NCI-H345 treated with DMSO at 0.1 percent for 48 hours (cell line): ENCODE measurements around the gene OR1N2.
"Not testable (repeated sequence)": the region's sequence is repeated elsewhere in the genome, so short reads cannot be mapped to it uniquely, and the experiment has no call there.

Experiments
- DNase-seq: peaks from one replicate; lab custom pipeline; 2025; ENCODE audit not compliant: unreplicated experiment; lab: John Stamatoyannopoulos, UW

The OR1N2 gene

GRCh38 chr9:122552812-122553211 is at the start of gene OR1N2:
OR1N2 (plus strand) TSS chr9:122553112; CDS start chr9:122553212, 100 bp downstream.
- DNase-seq: no peak

- no peak for DNase-seq
Observed at GRCh38 chr9:122506964-122507363, 45.9 kb upstream of the OR1N2 start.

GRCh38 chr9:122510502-122510901 is 42.4 kb upstream of the OR1N2 start, which contains the start of gene OR1J2:
OR1J2 (plus strand) TSS chr9:122510802; CDS start chr9:122510802, 0 bp downstream.
- no peak for DNase-seq

- DNase-seq: no peak
Observed at GRCh38 chr9:122518226-122518625, 34.7 kb upstream of the OR1N2 start.

GRCh38 chr9:122518841-122519240 is 34.1 kb upstream of the OR1N2 start, which contains the start of gene OR1J4:
OR1J4 (plus strand) TSS chr9:122519141; CDS start chr9:122519141, 0 bp downstream.
- no peak for DNase-seq

- no peak for DNase-seq
Observed at GRCh38 chr9:122519376-122519775, 33.5 kb upstream of the OR1N2 start.

GRCh38 chr9:122526602-122527001 is 26.3 kb upstream of the OR1N2 start:
- DNase-seq: no peak

GRCh38 chr9:122527193-122527592 is 25.7 kb upstream of the OR1N2 start, which contains the start of gene OR1N1:
OR1N1 (minus strand) TSS chr9:122527293; CDS start chr9:122527293, 0 bp downstream.
- DNase-seq: no peak

GRCh38 chr9:122531157-122531556 is 21.8 kb upstream of the OR1N2 start:
- not testable (repeated sequence) for DNase-seq

GRCh38 chr9:122536134-122536533 is 16.8 kb upstream of the OR1N2 start:
- no peak for DNase-seq

GRCh38 chr9:122537066-122537465 is 15.8 kb upstream of the OR1N2 start:
- not testable (repeated sequence) for DNase-seq

- DNase-seq: no peak
Observed at GRCh38 chr9:122538757-122539156, 14.2 kb upstream of the OR1N2 start.

GRCh38 chr9:122546196-122546595 is 6.7 kb upstream of the OR1N2 start:
- DNase-seq: no peak

- no peak for DNase-seq
Observed at GRCh38 chr9:122551371-122551770, 1.5 kb upstream of the OR1N2 start.

GRCh38 chr9:122561446-122561845 is 8.5 kb downstream of the OR1N2 start:
- no peak for DNase-seq

- no peak for DNase-seq
Observed at GRCh38 chr9:122562134-122562760, 9.3 kb downstream of the OR1N2 start.

- DNase-seq: no peak
Observed at GRCh38 chr9:122567901-122568300, 15.0 kb downstream of the OR1N2 start.

GRCh38 chr9:122572456-122572855 is 19.5 kb downstream of the OR1N2 start:
- DNase-seq: no peak

GRCh38 chr9:122579874-122580273 is 27.0 kb downstream of the OR1N2 start:
- no peak for DNase-seq

- DNase-seq: no peak
Observed at GRCh38 chr9:122580360-122580759, 27.4 kb downstream of the OR1N2 start.

GRCh38 chr9:122583284-122583683 is 30.4 kb downstream of the OR1N2 start, which contains the start of gene OR1L8:
OR1L8 (minus strand) TSS chr9:122583384; CDS start chr9:122568477, 14,907 bp downstream.
- DNase-seq: not testable (repeated sequence)
